HEK293 (cell line): ENCODE measurements around the gene ZGPAT.
"Not testable (repeated sequence)": the region's sequence is repeated elsewhere in the genome, so short reads cannot be mapped to it uniquely, and the experiment has no call there.

Experiments used
- CTCF ChIA-PET: fragments of 350-600 bp; formaldehyde crosslinking; extraction: SDS; loops from one replicate; lab custom pipeline; 2021; ENCODE audit warnings: antibody characterized with exemption; lab: Yijun Ruan, JAX
- POLR2A ChIA-PET: fragments of 300-600 bp; formaldehyde crosslinking; extraction: SDS; loops from one replicate; lab custom pipeline; 2020; ENCODE audit warnings: antibody characterized with exemption, inconsistent platforms; lab: Yijun Ruan, JAX
- H3K27ac ChIP-seq: fragments of 200-500 bp; sonication (Bioruptor generic); 2 replicates; pipeline ENCODE4 v1.5.1; 2014; ENCODE audit warnings: low read depth, low read length, control low read depth, inconsistent platforms; ENCODE audit errors: extremely low read depth
- H3K36me3 ChIP-seq, 2 experiments: fragments of 200-500 bp in 1 of 2; sonication (Bioruptor generic) in 1 of 2; 1 replicate in 1 of 2; 2 replicates in 1 of 2; pipeline ENCODE4 v1.5.1; 2014 to 2017; ENCODE audit warnings: inconsistent platforms in 2 of 2, low read length in 2 of 2; ENCODE audit not compliant: control insufficient read depth in 2 of 2, insufficient read depth in 1 of 2
- H3K4me1 ChIP-seq: fragments of 200-500 bp; sonication (Bioruptor generic); 2 replicates; pipeline ENCODE4 v1.5.1; 2014; ENCODE audit warnings: mild to moderate bottlenecking, low read length, inconsistent platforms; ENCODE audit not compliant: control insufficient read depth, insufficient read depth
- H3K4me3 ChIP-seq: 2 replicates; pipeline ENCODE4 v1.5.1; 2011; ENCODE audit warnings: low read depth, mild to moderate bottlenecking, control low read depth, low read length, moderate library complexity
- H3K9me3 ChIP-seq: fragments of 200-500 bp; sonication (Bioruptor generic); 2 replicates; pipeline ENCODE4 v1.5.1; 2014; ENCODE audit warnings: low read depth, low read length, inconsistent platforms; ENCODE audit not compliant: control insufficient read depth, insufficient read depth
- GLIS1 ChIP-seq: fragments of 450-650 bp; formaldehyde crosslinking; IDR thresholded peaks from 2 replicates; pipeline ENCODE4 v1.5.1; 2016; ENCODE audit warnings: missing biosample characterization, missing genetic modification characterization
- HOXA7 ChIP-seq: sonication (generic); formaldehyde crosslinking; IDR thresholded peaks from 2 replicates; pipeline ENCODE4 v1.8.1; 2022; ENCODE audit warnings: missing genetic modification reagents, borderline replicate concordance
- KLF9 ChIP-seq: fragments of 450-650 bp; formaldehyde crosslinking; IDR thresholded peaks from 2 replicates; pipeline ENCODE4 v1.5.1; 2016; ENCODE audit warnings: missing biosample characterization, missing genetic modification characterization, low read depth
- PRDM1 ChIP-seq: fragments of 450-650 bp; formaldehyde crosslinking; IDR thresholded peaks from 2 replicates; pipeline ENCODE4; 2016; ENCODE audit warnings: missing biosample characterization, missing genetic modification characterization
- REPIN1 ChIP-seq: fragments of 450-650 bp; formaldehyde crosslinking; IDR thresholded peaks from 2 replicates; pipeline ENCODE4 v1.5.1; 2017; ENCODE audit warnings: missing biosample characterization, missing genetic modification characterization, low read depth
- TCF7L2 ChIP-seq: IDR thresholded peaks from 2 replicates; pipeline ENCODE4 v1.6.1; 2011; ENCODE audit warnings: low read depth, mild to moderate bottlenecking, inconsistent platforms, low read length, moderate library complexity, borderline replicate concordance
- YY1 ChIP-seq: fragments of 450-650 bp; formaldehyde crosslinking; IDR thresholded peaks from 2 replicates; pipeline ENCODE4 v1.5.1; 2018; ENCODE audit warnings: missing biosample characterization, missing genetic modification characterization
- ZEB2 ChIP-seq: fragments of 450-650 bp; formaldehyde crosslinking; IDR thresholded peaks from 2 replicates; pipeline ENCODE4 v1.5.1; 2016; ENCODE audit warnings: missing biosample characterization, missing genetic modification characterization
- ZNF146 ChIP-seq: fragments of 450-650 bp; formaldehyde crosslinking; IDR thresholded peaks from 2 replicates; pipeline ENCODE4 v1.5.1; 2016; ENCODE audit warnings: missing biosample characterization, missing genetic modification characterization
- ZNF184 ChIP-seq: fragments of 450-650 bp; IDR thresholded peaks from 2 replicates; pipeline ENCODE4 v1.5.1; 2018; ENCODE audit warnings: missing biosample characterization, mild to moderate bottlenecking, missing genetic modification characterization
- ZNF211 ChIP-seq: fragments of 450-650 bp; formaldehyde crosslinking; IDR thresholded peaks from 2 replicates; pipeline ENCODE4 v1.5.1; 2016; ENCODE audit warnings: low read depth, missing biosample characterization, missing genetic modification characterization
- ZNF239 ChIP-seq: fragments of 450-650 bp; formaldehyde crosslinking; IDR thresholded peaks from 2 replicates; pipeline ENCODE4 v1.5.1; 2016; ENCODE audit warnings: missing biosample characterization, missing genetic modification characterization
- ZNF292 ChIP-seq: fragments of 450-650 bp; formaldehyde crosslinking; IDR thresholded peaks from 2 replicates; pipeline ENCODE4 v1.5.1; 2016; ENCODE audit warnings: low read depth, missing biosample characterization, missing genetic modification characterization, borderline replicate concordance
- ZNF335 ChIP-seq: fragments of 450-650 bp; formaldehyde crosslinking; conservative IDR thresholded peaks from 2 replicates; pipeline ENCODE4 v1.5.1; 2016; ENCODE audit warnings: missing biosample characterization, missing genetic modification characterization
- ZNF354C ChIP-seq: fragments of 450-650 bp; formaldehyde crosslinking; IDR thresholded peaks from 2 replicates; pipeline ENCODE4 v1.5.1; 2016; ENCODE audit warnings: missing biosample characterization, missing genetic modification characterization, low read depth, borderline replicate concordance
- ZNF510 ChIP-seq: fragments of 450-650 bp; formaldehyde crosslinking; IDR thresholded peaks from 2 replicates; pipeline ENCODE4 v1.5.1; 2018; ENCODE audit warnings: mild to moderate bottlenecking, missing genetic modification characterization, missing biosample characterization; ENCODE audit not compliant: insufficient replicate concordance
- ZNF549 ChIP-seq: fragments of 450-650 bp; IDR thresholded peaks from 2 replicates; pipeline ENCODE4 v1.5.1; 2018; ENCODE audit warnings: missing biosample characterization, missing genetic modification characterization, mild to moderate bottlenecking, inconsistent platforms, moderate library complexity
- ZNF571 ChIP-seq: fragments of 450-650 bp; formaldehyde crosslinking; IDR thresholded peaks from 2 replicates; pipeline ENCODE4 v1.5.0; 2017; ENCODE audit warnings: missing biosample characterization, missing genetic modification characterization
- ZNF600 ChIP-seq: fragments of 450-650 bp; formaldehyde crosslinking; IDR thresholded peaks from 2 replicates; pipeline ENCODE4 v1.5.1; 2016; ENCODE audit warnings: missing biosample characterization, missing genetic modification characterization
- ZNF626 ChIP-seq: fragments of 450-650 bp; sonication (Bioruptor Pico); formaldehyde crosslinking; IDR thresholded peaks from 2 replicates; pipeline ENCODE4 v1.5.1; 2018; ENCODE audit warnings: missing biosample characterization, missing genetic modification characterization, inconsistent platforms
- ZNF747 ChIP-seq: fragments of 450-650 bp; formaldehyde crosslinking; IDR thresholded peaks from 2 replicates; pipeline ENCODE4 v1.5.1; 2016; ENCODE audit warnings: missing biosample characterization, missing genetic modification characterization
- ZNF768 ChIP-seq: fragments of 450-650 bp; formaldehyde crosslinking; IDR thresholded peaks from 2 replicates; pipeline ENCODE4 v1.5.1; 2018; ENCODE audit warnings: missing biosample characterization, mild to moderate bottlenecking, missing genetic modification characterization
- ZNF830 ChIP-seq: fragments of 450-650 bp; IDR thresholded peaks from 2 replicates; pipeline ENCODE4 v1.5.0; 2018; ENCODE audit warnings: missing biosample characterization, missing genetic modification characterization, low read depth, mild to moderate bottlenecking, moderate library complexity
- ZNF843 ChIP-seq: fragments of 450-650 bp; formaldehyde crosslinking; IDR thresholded peaks from 2 replicates; pipeline ENCODE4 v1.5.1; 2016; ENCODE audit warnings: missing biosample characterization, missing genetic modification characterization
- TF ChIP-seq, protein P1 (sequence below): fragments of 450-650 bp; formaldehyde crosslinking; IDR thresholded peaks from 2 replicates; pipeline ENCODE4 v1.5.1; 2016; ENCODE audit warnings: missing biosample characterization, missing genetic modification characterization
- TF ChIP-seq, protein P2 (sequence below): fragments of 450-650 bp; formaldehyde crosslinking; IDR thresholded peaks from 2 replicates; pipeline ENCODE4 v1.5.1; 2016; ENCODE audit warnings: missing biosample characterization, missing genetic modification characterization
- TF ChIP-seq, protein P3 (sequence below): fragments of 450-650 bp; formaldehyde crosslinking; IDR thresholded peaks from 2 replicates; pipeline ENCODE4 v1.5.1; 2017; ENCODE audit warnings: missing biosample characterization, missing genetic modification characterization
- TF ChIP-seq, protein P4 (sequence below): fragments of 450-650 bp; formaldehyde crosslinking; IDR thresholded peaks from 2 replicates; pipeline ENCODE4 v1.5.1; 2016; ENCODE audit warnings: missing biosample characterization, missing genetic modification characterization

ZGPAT gene

DNA sequence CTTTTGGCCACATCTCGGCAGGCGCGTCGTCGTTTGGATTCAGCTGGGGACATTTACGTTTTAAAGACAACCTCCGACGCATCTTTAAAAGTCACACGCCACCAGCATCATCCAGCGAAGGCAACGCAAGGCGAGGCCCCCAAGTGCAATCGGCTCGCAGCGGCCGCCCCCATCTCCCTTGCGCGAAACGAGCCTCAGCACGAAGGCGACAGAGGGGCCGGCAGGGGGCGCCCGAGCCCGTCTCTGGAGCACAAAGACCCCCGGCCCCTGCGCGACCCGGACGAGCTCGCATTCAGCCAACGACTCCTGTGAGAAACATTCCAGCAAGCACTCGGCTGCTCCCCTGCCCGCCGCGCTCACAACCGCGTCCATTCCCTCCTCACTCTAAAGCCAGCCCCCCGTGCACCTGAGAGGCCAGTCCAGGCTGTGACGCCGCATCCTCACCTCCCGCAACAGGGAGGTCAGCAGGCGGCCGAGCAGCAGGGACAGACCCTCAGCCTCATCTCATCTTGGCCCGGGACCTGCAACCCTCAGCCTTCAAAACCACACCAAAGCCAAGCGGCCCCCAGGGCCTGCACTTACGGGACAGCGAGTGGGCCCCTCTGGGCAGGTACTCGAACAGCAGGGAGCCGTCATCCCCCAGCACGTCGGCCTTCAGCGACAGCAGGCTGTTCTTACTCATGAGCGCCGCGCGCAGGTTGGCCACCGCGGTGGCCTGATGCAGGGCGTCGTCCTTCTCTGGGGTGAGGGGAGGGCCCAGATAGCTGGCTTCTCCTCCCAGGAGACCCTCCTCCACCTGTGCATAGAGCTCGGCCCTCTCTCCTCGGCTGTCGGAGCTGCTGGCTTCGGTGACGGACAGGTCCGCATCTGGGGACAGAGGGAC, 67.5 kb downstream of the ZGPAT start (continued):
- TF ChIP-seq, protein P1, sequence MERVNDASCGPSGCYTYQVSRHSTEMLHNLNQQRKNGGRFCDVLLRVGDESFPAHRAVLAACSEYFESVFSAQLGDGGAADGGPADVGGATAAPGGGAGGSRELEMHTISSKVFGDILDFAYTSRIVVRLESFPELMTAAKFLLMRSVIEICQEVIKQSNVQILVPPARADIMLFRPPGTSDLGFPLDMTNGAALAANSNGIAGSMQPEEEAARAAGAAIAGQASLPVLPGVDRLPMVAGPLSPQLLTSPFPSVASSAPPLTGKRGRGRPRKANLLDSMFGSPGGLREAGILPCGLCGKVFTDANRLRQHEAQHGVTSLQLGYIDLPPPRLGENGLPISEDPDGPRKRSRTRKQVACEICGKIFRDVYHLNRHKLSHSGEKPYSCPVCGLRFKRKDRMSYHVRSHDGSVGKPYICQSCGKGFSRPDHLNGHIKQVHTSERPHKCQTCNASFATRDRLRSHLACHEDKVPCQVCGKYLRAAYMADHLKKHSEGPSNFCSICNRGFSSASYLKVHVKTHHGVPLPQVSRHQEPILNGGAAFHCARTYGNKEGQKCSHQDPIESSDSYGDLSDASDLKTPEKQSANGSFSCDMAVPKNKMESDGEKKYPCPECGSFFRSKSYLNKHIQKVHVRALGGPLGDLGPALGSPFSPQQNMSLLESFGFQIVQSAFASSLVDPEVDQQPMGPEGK (tag by site-specific recombination): 0 out of 2 replicates have a peak, but pooled peaks have one; percentile 29
- TF ChIP-seq PRDM1 (tag by site-specific recombination) (no peak), ZEB2 (no peak), REPIN1 (tag by site-specific recombination) (no peak), ZNF354C (no peak), ZNF211 (tag by site-specific recombination) (no peak), ZNF549 (tag by site-specific recombination) (no peak), TCF7L2 (no peak), ZNF843 (tag by site-specific recombination) (no peak), ZNF335 (tag by site-specific recombination) (0 out of 2 replicates have a peak, but pooled peaks have one; percentile 25), ZNF830 (tag by site-specific recombination) (no peak), ZNF510 (tag by site-specific recombination) (no peak), ZNF768 (tag by site-specific recombination) (no peak), ZNF626 (tag by site-specific recombination) (no peak), ZNF600 (no peak), GLIS1 (tag by site-specific recombination) (no peak)
- TF ChIP-seq, protein P2, sequence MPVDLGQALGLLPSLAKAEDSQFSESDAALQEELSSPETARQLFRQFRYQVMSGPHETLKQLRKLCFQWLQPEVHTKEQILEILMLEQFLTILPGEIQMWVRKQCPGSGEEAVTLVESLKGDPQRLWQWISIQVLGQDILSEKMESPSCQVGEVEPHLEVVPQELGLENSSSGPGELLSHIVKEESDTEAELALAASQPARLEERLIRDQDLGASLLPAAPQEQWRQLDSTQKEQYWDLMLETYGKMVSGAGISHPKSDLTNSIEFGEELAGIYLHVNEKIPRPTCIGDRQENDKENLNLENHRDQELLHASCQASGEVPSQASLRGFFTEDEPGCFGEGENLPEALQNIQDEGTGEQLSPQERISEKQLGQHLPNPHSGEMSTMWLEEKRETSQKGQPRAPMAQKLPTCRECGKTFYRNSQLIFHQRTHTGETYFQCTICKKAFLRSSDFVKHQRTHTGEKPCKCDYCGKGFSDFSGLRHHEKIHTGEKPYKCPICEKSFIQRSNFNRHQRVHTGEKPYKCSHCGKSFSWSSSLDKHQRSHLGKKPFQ (tag by site-specific recombination): no peak

DNA sequence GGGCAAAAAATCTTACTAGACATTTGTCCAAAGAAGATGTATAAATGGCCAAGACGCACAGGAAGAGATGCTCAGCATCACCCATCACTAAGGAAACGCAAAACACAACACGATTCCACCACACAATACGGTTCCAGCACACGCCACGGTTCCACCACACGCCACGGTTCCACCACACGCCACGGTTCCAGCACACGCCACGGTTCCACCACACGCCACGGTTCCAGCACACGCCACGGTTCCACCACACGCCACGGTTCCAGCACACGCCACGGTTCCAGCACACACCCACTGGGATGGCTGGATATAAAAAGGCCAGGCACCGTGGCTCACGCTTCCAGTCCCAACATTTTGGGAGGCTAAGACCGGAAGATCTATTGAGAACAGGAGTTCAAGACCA, 69.0 kb downstream of the ZGPAT start:
- CTCF ChIA-PET: interaction anchor here (1.3 to 3.7 kb wide), 2 partner anchors 9 to 69 kb away, joined by 4 to 29 read pairs; partner anchors contain the start of genes ARFRP1 and ZGPAT
- TF ChIP-seq, protein P3, sequence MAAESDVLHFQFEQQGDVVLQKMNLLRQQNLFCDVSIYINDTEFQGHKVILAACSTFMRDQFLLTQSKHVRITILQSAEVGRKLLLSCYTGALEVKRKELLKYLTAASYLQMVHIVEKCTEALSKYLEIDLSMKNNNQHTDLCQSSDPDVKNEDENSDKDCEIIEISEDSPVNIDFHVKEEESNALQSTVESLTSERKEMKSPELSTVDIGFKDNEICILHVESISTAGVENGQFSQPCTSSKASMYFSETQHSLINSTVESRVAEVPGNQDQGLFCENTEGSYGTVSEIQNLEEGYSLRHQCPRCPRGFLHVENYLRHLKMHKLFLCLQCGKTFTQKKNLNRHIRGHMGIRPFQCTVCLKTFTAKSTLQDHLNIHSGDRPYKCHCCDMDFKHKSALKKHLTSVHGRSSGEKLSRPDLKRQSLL (tag by site-specific recombination): peak; percentile 72; the same call in 1 of the 2 replicates

DNA sequence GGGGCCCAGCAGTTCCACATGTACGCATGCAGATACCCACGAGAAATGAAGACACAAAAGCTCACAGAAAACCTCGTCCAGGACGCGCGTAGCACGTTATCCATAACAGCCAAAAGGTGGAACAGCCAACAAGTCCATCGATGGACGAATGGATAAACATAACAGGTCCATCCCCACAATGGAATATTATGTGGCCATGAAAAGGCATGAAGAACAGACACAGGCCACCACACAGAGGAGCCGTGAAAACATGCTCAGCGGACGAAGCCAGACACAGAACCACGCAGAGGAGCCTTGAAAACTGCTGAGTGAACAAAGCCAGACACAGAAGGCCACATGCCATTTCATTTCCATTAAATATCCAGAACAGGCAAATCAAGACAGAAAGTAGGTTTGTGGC, 69.8 kb downstream of the ZGPAT start:
- Histone ChIP-seq H3K4me3 (no peak overlapping the region), H3K9me3 (no peaks in the 10 kb centered on the region), H3K4me1 (no peaks in the 10 kb centered on the region), H3K27ac (no peak overlapping the region), H3K36me3 (no peaks in the 10 kb centered on the region)
- ChIA-PET POLR2A (no interaction called here), CTCF (interaction anchor here (1.3 kb wide), 2 partner anchors 8 to 70 kb away, joined by 4 to 7 read pairs; partner anchors contain the start of genes ARFRP1 and ZGPAT)
- TF ChIP-seq ZNF747 (tag by site-specific recombination) (no peak), ZNF184 (tag by site-specific recombination) (no peak), KLF9 (tag by site-specific recombination) (no peak), HOXA7 (CRISPR knock-in tag) (no peak), ZNF146 (tag by site-specific recombination) (peak; percentile 98), ZNF292 (tag by site-specific recombination) (no peak), ZNF571 (no peak), ZNF239 (no peak), YY1 (tag by site-specific recombination) (no peak)
- TF ChIP-seq, protein P4, sequence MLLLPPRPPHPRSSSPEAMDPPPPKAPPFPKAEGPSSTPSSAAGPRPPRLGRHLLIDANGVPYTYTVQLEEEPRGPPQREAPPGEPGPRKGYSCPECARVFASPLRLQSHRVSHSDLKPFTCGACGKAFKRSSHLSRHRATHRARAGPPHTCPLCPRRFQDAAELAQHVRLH (tag by site-specific recombination): 0 out of 2 replicates have a peak, but pooled peaks have one; percentile 34

More for the DNA sequence above, 69.0 kb downstream of the ZGPAT start:
- H3K27ac ChIP-seq, H3K4me1 ChIP-seq, POLR2A ChIA-PET, H3K9me3 ChIP-seq, H3K36me3 ChIP-seq, H3K4me3 ChIP-seq: not testable (repeated sequence)
